Measurements from ENCODE around the gene BUD23.

DNA sequence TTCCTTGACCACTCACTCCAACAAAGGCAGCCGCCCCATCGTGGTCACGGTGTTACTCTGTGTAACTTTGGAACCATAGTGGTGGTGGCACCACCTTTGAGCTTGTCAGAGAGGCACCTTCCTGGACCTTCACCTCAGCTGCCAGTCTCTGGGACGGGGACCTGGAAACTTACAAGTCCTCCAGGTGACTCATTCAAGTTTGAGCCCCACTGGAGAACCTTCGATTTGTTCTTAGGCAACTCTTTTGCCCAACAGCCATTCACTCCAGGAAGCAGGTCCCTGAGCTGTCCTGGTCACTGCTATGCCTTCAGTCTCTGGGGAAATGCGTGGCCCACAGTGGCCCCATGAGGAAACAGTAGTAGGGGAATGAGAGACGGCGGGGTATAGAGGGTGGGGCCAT, 18.8 kb downstream of the BUD23 start:
- TF ChIP-seq POLR2AphosphoS5 (IDR thresholded peaks at IDR 0.05) (no peak), POLR2A (IDR thresholded peaks at IDR 0.05) (no peak), EP300 (IDR thresholded peaks at IDR 0.05) (no peak)
- TF ChIP-seq, protein P1, sequence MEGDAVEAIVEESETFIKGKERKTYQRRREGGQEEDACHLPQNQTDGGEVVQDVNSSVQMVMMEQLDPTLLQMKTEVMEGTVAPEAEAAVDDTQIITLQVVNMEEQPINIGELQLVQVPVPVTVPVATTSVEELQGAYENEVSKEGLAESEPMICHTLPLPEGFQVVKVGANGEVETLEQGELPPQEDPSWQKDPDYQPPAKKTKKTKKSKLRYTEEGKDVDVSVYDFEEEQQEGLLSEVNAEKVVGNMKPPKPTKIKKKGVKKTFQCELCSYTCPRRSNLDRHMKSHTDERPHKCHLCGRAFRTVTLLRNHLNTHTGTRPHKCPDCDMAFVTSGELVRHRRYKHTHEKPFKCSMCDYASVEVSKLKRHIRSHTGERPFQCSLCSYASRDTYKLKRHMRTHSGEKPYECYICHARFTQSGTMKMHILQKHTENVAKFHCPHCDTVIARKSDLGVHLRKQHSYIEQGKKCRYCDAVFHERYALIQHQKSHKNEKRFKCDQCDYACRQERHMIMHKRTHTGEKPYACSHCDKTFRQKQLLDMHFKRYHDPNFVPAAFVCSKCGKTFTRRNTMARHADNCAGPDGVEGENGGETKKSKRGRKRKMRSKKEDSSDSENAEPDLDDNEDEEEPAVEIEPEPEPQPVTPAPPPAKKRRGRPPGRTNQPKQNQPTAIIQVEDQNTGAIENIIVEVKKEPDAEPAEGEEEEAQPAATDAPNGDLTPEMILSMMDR (IDR thresholded peaks at IDR 0.05) = no peak
